HepG2 (cell line): ENCODE data around the gene RAB29. TPM values are rescaled to one million over a fixed set of nuclear protein-coding genes. Genes with fewer than 3 reads are reported as not detected.

ENCODE experiments used
- ATAC-seq: fragments of 200-7000 bp; cut with Tn5 transposase; 3 replicates; pipeline ENCODE4 v1.9.1; 2020; ENCODE audit warnings: mild to moderate bottlenecking, moderate library complexity
- BruUV-seq: library from RNA; stranded (reverse); fragments of 400-500 nt; replicated peaks from 2 replicates; lab custom pipeline; 2021; lab: Mats Ljungman, UMichigan
- CTCF ChIA-PET: fragments of 300-600 bp; formaldehyde crosslinking; extraction: SDS; loops from one replicate; lab custom pipeline; 2021; ENCODE audit warnings: low total read pairs, inconsistent platforms, low intra/inter-chr PET ratio; lab: Yijun Ruan, JAX
- POLR2A ChIA-PET: fragments of 350-600 bp; sonication (Branson Sonifier 250); formaldehyde crosslinking; loops from one replicate; lab custom pipeline; 2020; ENCODE audit warnings: antibody characterized with exemption, inconsistent platforms; lab: Yijun Ruan, JAX
- DNase-seq: peaks from one replicate; pipeline ENCODE4 v3.0.0-alpha.2; 2015; ENCODE audit warnings: low spot score
- FAIRE-seq: peaks from 3 replicates; lab custom pipeline; 2011; peaks lifted over from hg19 to GRCh38; lab: Jason Lieb, UNC
- H2AFZ ChIP-seq: one replicate; pipeline ENCODE4 v1.6.1; 2011; ENCODE audit warnings: low read length, inconsistent platforms
- H3K27ac ChIP-seq: fragments of 300-600 bp; 3 replicates; pipeline ENCODE4 v1.8.0; 2011; ENCODE audit warnings: mixed run types, mild to moderate bottlenecking, mixed read lengths, low read length, inconsistent platforms; ENCODE audit not compliant: insufficient read depth; ENCODE audit errors: extremely low read length
- H3K27me3 ChIP-seq, 2 experiments: fragments of 200-600 bp in 1 of 2; 2 replicates in 1 of 2; 3 replicates in 1 of 2; pipeline versions ENCODE4 v1.6.0 to v1.8.0; 2011; ENCODE audit warnings: low read length in 2 of 2, mild to moderate bottlenecking in 2 of 2, moderate library complexity in 2 of 2, inconsistent platforms in 1 of 2; ENCODE audit not compliant: insufficient read depth in 2 of 2, control insufficient read depth in 1 of 2
- H3K36me3 ChIP-seq, 2 experiments: fragments of 200-600 bp in 1 of 2; replicated peaks in 1 of 2; 2 replicates in 1 of 2; 3 replicates in 1 of 2; pipeline versions ENCODE4 v1.5.1 to v1.8.0; 2011; ENCODE audit warnings: low read length in 2 of 2, inconsistent platforms in 1 of 2; ENCODE audit not compliant: insufficient read depth in 2 of 2, control insufficient read depth in 1 of 2
- H3K4me1 ChIP-seq: 2 replicates; pipeline ENCODE4 v1.5.1; 2012; ENCODE audit warnings: low read length, inconsistent platforms; ENCODE audit not compliant: insufficient read depth
- H3K4me2 ChIP-seq: 2 replicates; pipeline ENCODE4 v1.6.0; 2011; ENCODE audit warnings: low read depth, low read length, inconsistent platforms
- H3K4me3 ChIP-seq, 3 experiments: fragments of 200-600 bp in 1 of 3; sonication (generic), shearing (Covaris generic) in 1 of 3; replicated peaks in 1 of 3; 2 replicates each; pipeline ENCODE4 v1.5.1; 2011 to 2016; ENCODE audit warnings: low read length in 3 of 3, inconsistent platforms in 2 of 3, low read depth in 2 of 3, mild to moderate bottlenecking in 2 of 3, control low read depth in 1 of 3, mixed read lengths in 1 of 3; ENCODE audit not compliant: insufficient read depth in 1 of 3
- H3K79me2 ChIP-seq: one replicate; pipeline ENCODE4 v1.6.1; 2011; ENCODE audit warnings: low read length, inconsistent platforms; ENCODE audit not compliant: insufficient read depth
- H3K9ac ChIP-seq: 2 replicates; pipeline ENCODE4 v1.6.0; 2011; ENCODE audit warnings: mild to moderate bottlenecking, low read depth, low read length, inconsistent platforms; ENCODE audit not compliant: insufficient read depth
- H3K9me3 ChIP-seq: 2 replicates; pipeline ENCODE4 v1.5.1; 2012; ENCODE audit warnings: mild to moderate bottlenecking, low read length
- H4K20me1 ChIP-seq: 2 replicates; pipeline ENCODE4 v1.6.0; 2011; ENCODE audit warnings: inconsistent platforms, mild to moderate bottlenecking, low read length, moderate library complexity; ENCODE audit not compliant: insufficient read depth
- CHD4 ChIP-seq: fragments of 200-600 bp; sonication (generic); IDR thresholded peaks from 2 replicates; pipeline ENCODE4 v1.7.0; 2017; ENCODE audit warnings: mild to moderate bottlenecking, low read length, borderline replicate concordance
- KDM3A ChIP-seq: IDR thresholded peaks from 2 replicates; pipeline ENCODE4 v1.6.1; 2018; ENCODE audit warnings: low read depth, missing compliant biosample characterization
- NR2F6 ChIP-seq, 2 experiments: IDR thresholded peaks; 2 replicates each; pipeline ENCODE4 v1.6.1; 2016; ENCODE audit warnings: antibody characterized with exemption in 1 of 2, mild to moderate bottlenecking in 1 of 2
- POLR2G ChIP-seq: fragments of 200-400 bp; formaldehyde crosslinking; IDR thresholded peaks from 2 replicates; pipeline ENCODE4 v1.6.1; 2018; ENCODE audit warnings: mild to moderate bottlenecking, low read depth, low read length, moderate library complexity
- SNAI1 ChIP-seq: sonication (generic); formaldehyde crosslinking; IDR thresholded peaks from 2 replicates; pipeline ENCODE4 v1.5.0; 2020; ENCODE audit warnings: mild to moderate bottlenecking, missing genetic modification reagents, borderline replicate concordance
- TAF15 ChIP-seq: fragments of 200-400 bp; formaldehyde crosslinking; IDR thresholded peaks from one replicate; pipeline ENCODE4 v1.6.1; 2018; ENCODE audit warnings: mild to moderate bottlenecking, low read depth, low read length; ENCODE audit not compliant: poor library complexity, severe bottlenecking
- ZNF75D ChIP-seq: sonication (generic); formaldehyde crosslinking; IDR thresholded peaks from 2 replicates; pipeline ENCODE4 v1.8.1; 2023; ENCODE audit warnings: missing genetic modification reagents, mild to moderate bottlenecking, borderline replicate concordance
- WGBS: methylation state at CpG from one replicate; pipeline ENCODE4 v1.1.6; 2017; ENCODE audit warnings: low lambda C conversion rate; 5-methylcytosine and 5-hydroxymethylcytosine counted together
- in situ Hi-C: cut with HindIII; loops from 2 replicates; pipeline ENCODE4 v1.10.0; 2017; ENCODE audit warnings: low pct_unique_long_range_greater_than_20kb; ENCODE audit not compliant: extremely low pct_ligation_motif_present
- intact Hi-C: fragments of 100-400 bp; cut with micrococcal nuclease; formaldehyde crosslinking; loops from one replicate; pipeline ENCODE4 v1.10.0; 2022; ENCODE audit not compliant: unreplicated experiment
- polyA plus RNA-seq, 8 experiments: library from polyadenylated mRNA; depleted of rRNA in 3 of 8; stranded (reverse) in 7 of 8; unstranded in 1 of 8; fragments of >200 nt; fragmentation: Illumina TruSeq in 4 of 8; extraction: Trizol in 4 of 8; gene quantifications; 2 replicates each; pipeline versions ENCODE4 v1.2.1 to v1.2.3, GENCODE V29; 2011 to 2016; ENCODE audit warnings: low read depth in 4 of 8, missing spikeins in 1 of 8, mixed read lengths in 1 of 8; ENCODE audit not compliant: insufficient read depth in 1 of 8
- total RNA-seq, 5 experiments: library from RNA; depleted of rRNA; stranded (reverse); fragments of >200 nt; fragmentation: Illumina TruSeq; extraction: Trizol; gene quantifications; 2 replicates each; pipeline ENCODE4 v1.2.3, GENCODE V29; 2016; ENCODE audit warnings: low read depth in 1 of 5
- TF ChIP-seq, protein P1 (sequence below): IDR thresholded peaks from 2 replicates; pipeline ENCODE4 v1.6.1; 2016; ENCODE audit warnings: missing genetic modification reagents, missing compliant biosample characterization
- TF ChIP-seq, protein P2 (sequence below): sonication (generic); formaldehyde crosslinking; IDR thresholded peaks from 2 replicates; pipeline ENCODE4 v1.5.0; 2020; ENCODE audit warnings: mild to moderate bottlenecking, missing genetic modification reagents, borderline replicate concordance
- TF ChIP-seq, protein P3 (sequence below): sonication (generic); formaldehyde crosslinking; IDR thresholded peaks from 2 replicates; pipeline ENCODE4 v1.4.0; 2020; ENCODE audit warnings: missing genetic modification reagents
- TF ChIP-seq, protein P4 (sequence below): sonication (generic); formaldehyde crosslinking; IDR thresholded peaks from 2 replicates; pipeline ENCODE4 v1.9.0; 2022; ENCODE audit warnings: missing genetic modification reagents, mild to moderate bottlenecking, borderline replicate concordance

RAB29 gene
- total and polyA plus RNA-seq, 2 of the 13 experiments (the other 11 are each of a cell fraction or from before 2014, with no cell fraction given) = 8.7 to 10.1 TPM

DNA sequence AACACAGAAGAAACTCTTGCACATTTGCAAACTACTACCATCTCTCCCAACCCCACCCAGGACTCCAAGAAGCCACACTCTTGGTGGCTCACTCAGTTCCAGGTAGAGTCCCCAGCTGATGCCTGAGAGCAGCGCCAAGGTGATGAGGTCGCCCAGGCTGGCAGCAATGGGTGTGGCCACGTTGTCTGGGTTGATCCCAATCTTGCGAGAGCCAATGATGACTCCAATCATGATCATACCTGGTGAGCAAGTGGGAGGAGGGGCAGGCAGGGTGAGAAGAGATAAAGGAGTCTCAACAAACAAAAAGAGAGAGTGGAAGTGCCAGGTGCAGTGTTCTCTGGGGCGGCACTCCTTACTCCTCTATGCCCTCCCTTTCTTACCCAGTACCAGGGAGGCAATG, 23.3 kb upstream of the RAB29 start:
- intact Hi-C loops = no loop called here
- 75% methylated on average over 5 of the region's 5 CpGs for WGBS
- in situ Hi-C loops = loop anchor here (10.0 kb wide), 1 partner anchor 306 kb away; no protein-coding TSS in a partner anchor
- no peak for TF ChIP-seq TAF15
- no peak for TF ChIP-seq NR2F6 (IDR thresholded peaks at IDR 0.05)
- TF ChIP-seq NR2F6 (CRISPR knock-in tag; IDR thresholded peaks at IDR 0.05) = no peak
- no peak for TF ChIP-seq KDM3A (CRISPR knock-in tag)
- TF ChIP-seq, protein P1, sequence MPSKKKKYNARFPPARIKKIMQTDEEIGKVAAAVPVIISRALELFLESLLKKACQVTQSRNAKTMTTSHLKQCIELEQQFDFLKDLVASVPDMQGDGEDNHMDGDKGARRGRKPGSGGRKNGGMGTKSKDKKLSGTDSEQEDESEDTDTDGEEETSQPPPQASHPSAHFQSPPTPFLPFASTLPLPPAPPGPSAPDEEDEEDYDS (CRISPR knock-in tag) = no peak
- TF ChIP-seq, protein P2, sequence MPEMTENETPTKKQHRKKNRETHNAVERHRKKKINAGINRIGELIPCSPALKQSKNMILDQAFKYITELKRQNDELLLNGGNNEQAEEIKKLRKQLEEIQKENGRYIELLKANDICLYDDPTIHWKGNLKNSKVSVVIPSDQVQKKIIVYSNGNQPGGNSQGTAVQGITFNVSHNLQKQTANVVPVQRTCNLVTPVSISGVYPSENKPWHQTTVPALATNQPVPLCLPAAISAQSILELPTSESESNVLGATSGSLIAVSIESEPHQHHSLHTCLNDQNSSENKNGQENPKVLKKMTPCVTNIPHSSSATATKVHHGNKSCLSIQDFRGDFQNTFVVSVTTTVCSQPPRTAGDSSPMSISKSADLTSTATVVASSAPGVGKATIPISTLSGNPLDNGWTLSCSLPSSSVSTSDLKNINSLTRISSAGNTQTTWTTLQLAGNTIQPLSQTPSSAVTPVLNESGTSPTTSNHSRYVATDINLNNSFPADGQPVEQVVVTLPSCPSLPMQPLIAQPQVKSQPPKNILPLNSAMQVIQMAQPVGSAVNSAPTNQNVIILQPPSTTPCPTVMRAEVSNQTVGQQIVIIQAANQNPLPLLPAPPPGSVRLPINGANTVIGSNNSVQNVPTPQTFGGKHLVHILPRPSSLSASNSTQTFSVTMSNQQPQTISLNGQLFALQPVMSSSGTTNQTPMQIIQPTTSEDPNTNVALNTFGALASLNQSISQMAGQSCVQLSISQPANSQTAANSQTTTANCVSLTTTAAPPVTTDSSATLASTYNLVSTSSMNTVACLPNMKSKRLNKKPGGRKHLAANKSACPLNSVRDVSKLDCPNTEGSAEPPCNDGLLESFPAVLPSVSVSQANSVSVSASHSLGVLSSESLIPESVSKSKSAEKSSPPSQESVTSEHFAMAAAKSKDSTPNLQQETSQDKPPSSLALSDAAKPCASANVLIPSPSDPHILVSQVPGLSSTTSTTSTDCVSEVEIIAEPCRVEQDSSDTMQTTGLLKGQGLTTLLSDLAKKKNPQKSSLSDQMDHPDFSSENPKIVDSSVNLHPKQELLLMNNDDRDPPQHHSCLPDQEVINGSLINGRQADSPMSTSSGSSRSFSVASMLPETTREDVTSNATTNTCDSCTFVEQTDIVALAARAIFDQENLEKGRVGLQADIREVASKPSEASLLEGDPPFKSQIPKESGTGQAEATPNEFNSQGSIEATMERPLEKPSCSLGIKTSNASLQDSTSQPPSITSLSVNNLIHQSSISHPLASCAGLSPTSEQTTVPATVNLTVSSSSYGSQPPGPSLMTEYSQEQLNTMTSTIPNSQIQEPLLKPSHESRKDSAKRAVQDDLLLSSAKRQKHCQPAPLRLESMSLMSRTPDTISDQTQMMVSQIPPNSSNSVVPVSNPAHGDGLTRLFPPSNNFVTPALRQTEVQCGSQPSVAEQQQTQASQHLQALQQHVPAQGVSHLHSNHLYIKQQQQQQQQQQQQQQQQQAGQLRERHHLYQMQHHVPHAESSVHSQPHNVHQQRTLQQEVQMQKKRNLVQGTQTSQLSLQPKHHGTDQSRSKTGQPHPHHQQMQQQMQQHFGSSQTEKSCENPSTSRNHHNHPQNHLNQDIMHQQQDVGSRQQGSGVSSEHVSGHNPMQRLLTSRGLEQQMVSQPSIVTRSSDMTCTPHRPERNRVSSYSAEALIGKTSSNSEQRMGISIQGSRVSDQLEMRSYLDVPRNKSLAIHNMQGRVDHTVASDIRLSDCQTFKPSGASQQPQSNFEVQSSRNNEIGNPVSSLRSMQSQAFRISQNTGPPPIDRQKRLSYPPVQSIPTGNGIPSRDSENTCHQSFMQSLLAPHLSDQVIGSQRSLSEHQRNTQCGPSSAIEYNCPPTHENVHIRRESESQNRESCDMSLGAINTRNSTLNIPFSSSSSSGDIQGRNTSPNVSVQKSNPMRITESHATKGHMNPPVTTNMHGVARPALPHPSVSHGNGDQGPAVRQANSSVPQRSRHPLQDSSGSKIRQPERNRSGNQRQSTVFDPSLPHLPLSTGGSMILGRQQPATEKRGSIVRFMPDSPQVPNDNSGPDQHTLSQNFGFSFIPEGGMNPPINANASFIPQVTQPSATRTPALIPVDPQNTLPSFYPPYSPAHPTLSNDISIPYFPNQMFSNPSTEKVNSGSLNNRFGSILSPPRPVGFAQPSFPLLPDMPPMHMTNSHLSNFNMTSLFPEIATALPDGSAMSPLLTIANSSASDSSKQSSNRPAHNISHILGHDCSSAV (CRISPR knock-in tag) = no peak
- TF ChIP-seq, protein P3, sequence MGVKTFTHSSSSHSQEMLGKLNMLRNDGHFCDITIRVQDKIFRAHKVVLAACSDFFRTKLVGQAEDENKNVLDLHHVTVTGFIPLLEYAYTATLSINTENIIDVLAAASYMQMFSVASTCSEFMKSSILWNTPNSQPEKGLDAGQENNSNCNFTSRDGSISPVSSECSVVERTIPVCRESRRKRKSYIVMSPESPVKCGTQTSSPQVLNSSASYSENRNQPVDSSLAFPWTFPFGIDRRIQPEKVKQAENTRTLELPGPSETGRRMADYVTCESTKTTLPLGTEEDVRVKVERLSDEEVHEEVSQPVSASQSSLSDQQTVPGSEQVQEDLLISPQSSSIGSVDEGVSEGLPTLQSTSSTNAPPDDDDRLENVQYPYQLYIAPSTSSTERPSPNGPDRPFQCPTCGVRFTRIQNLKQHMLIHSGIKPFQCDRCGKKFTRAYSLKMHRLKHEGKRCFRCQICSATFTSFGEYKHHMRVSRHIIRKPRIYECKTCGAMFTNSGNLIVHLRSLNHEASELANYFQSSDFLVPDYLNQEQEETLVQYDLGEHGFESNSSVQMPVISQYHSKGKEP (CRISPR knock-in tag) = no peak
- TF ChIP-seq CHD4 = no peak
- no peak for TF ChIP-seq POLR2G
- no peak for TF ChIP-seq ZNF75D
- no peak for TF ChIP-seq SNAI1 (CRISPR knock-in tag)
- TF ChIP-seq, protein P4, sequence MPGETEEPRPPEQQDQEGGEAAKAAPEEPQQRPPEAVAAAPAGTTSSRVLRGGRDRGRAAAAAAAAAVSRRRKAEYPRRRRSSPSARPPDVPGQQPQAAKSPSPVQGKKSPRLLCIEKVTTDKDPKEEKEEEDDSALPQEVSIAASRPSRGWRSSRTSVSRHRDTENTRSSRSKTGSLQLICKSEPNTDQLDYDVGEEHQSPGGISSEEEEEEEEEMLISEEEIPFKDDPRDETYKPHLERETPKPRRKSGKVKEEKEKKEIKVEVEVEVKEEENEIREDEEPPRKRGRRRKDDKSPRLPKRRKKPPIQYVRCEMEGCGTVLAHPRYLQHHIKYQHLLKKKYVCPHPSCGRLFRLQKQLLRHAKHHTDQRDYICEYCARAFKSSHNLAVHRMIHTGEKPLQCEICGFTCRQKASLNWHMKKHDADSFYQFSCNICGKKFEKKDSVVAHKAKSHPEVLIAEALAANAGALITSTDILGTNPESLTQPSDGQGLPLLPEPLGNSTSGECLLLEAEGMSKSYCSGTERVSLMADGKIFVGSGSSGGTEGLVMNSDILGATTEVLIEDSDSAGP = no peak

More for the DNA sequence above, 23.3 kb upstream of the RAB29 start:
- Histone ChIP-seq H3K4me2 (no peak overlapping the region), H3K9ac (no peak overlapping the region), H3K9me3 (no peaks in the 10 kb centered on the region), H4K20me1 (no peaks in the 10 kb centered on the region), H3K27ac (no peak overlapping the region), H3K4me3 (no peak overlapping the region), H3K27me3 (no peaks in the 10 kb centered on the region), H3K36me3 (no peaks in the 10 kb centered on the region), H3K79me2 (no peaks in the 10 kb centered on the region), H3K4me1 (no peaks in the 10 kb centered on the region), H2AFZ (no peak overlapping the region)
- FAIRE-seq (no peak), ATAC-seq (no peak), DNase-seq (no peak)
- ChIA-PET POLR2A (no interaction called here), CTCF (no interaction called here)
- no TSS peak for BruUV-seq
